ENCODE results near the gene KIF11.
A peak's percentile ranks its signal among the peaks of the same experiment; 100 is the strongest.

Gene KIF11

GRCh38 chr10:92693534-92693893 lies 100.6 kb downstream of the KIF11 start:
- Histone ChIP-seq H3K4me1 (ENCODE audit: control insufficient read depth, insufficient read depth, low read length) (peaks cover 30% of the 10 kb centered on the region), H3K27ac (ENCODE audit: low read depth, low read length) (no peak overlapping the region), H3K9me3 (ENCODE audit: control insufficient read depth, insufficient read depth, low read length) (no peaks in the 10 kb centered on the region), H3K27me3 (ENCODE audit: control insufficient read depth, insufficient read depth, low read length) (peaks cover 98% of the 10 kb centered on the region), H3K36me3 (ENCODE audit: control insufficient read depth, insufficient read depth, low read length) (no peaks in the 10 kb centered on the region; the same call in 1 of the 2 replicates), H3K4me3 (ENCODE audit: low read depth, low read length) (no peak overlapping the region), H3K9ac (ENCODE audit: low read depth, low read length) (no peak overlapping the region)

GRCh38 chr10:92695679-92696605 lies 103.0 kb downstream of the KIF11 start:
- Histone ChIP-seq H3K4me1 (ENCODE audit: control insufficient read depth, insufficient read depth, low read length) (peaks cover 30% of the 10 kb centered on the region), H3K27me3 (ENCODE audit: control insufficient read depth, insufficient read depth, low read length) (peaks cover 99% of the 10 kb centered on the region), H3K9me3 (ENCODE audit: control insufficient read depth, insufficient read depth, low read length) (no peaks in the 10 kb centered on the region), H3K9ac (ENCODE audit: low read depth, low read length) (no peak overlapping the region), H3K27ac (ENCODE audit: low read depth, low read length) (no peak overlapping the region), H3K36me3 (ENCODE audit: control insufficient read depth, insufficient read depth, low read length) (no peaks in the 10 kb centered on the region; the same call in 1 of the 2 replicates), H3K4me3 (ENCODE audit: low read depth, low read length) (peak overlapping the region; percentile 57)

GRCh38 chr10:92696606-92697383 lies 103.9 kb downstream of the KIF11 start:
- H3K4me3 ChIP-seq (ENCODE audit: low read depth, low read length), result peak overlapping the region; percentile 57
- no peaks in the 10 kb centered on the region for H3K9me3 ChIP-seq (ENCODE audit: control insufficient read depth, insufficient read depth, low read length)
- H3K4me1 ChIP-seq (ENCODE audit: control insufficient read depth, insufficient read depth, low read length), result peaks cover 30% of the 10 kb centered on the region
- H3K27me3 ChIP-seq (ENCODE audit: control insufficient read depth, insufficient read depth, low read length), result peaks cover 98% of the 10 kb centered on the region
- no peak overlapping the region for H3K9ac ChIP-seq (ENCODE audit: low read depth, low read length)
- no peaks in the 10 kb centered on the region; the same call in 1 of the 2 replicates for H3K36me3 ChIP-seq (ENCODE audit: control insufficient read depth, insufficient read depth, low read length)
- H3K27ac ChIP-seq (ENCODE audit: low read depth, low read length), result no peak overlapping the region

GRCh38 chr10:92697663-92698511 lies 105.0 kb downstream of the KIF11 start:
- Histone ChIP-seq H3K36me3 (ENCODE audit: control insufficient read depth, insufficient read depth, low read length) (no peaks in the 10 kb centered on the region; the same call in 1 of the 2 replicates), H3K27ac (ENCODE audit: low read depth, low read length) (no peak overlapping the region), H3K4me1 (ENCODE audit: control insufficient read depth, insufficient read depth, low read length) (peaks cover 22% of the 10 kb centered on the region), H3K27me3 (ENCODE audit: control insufficient read depth, insufficient read depth, low read length) (peaks cover 87% of the 10 kb centered on the region), H3K4me3 (ENCODE audit: low read depth, low read length) (no peak overlapping the region), H3K9me3 (ENCODE audit: control insufficient read depth, insufficient read depth, low read length) (no peaks in the 10 kb centered on the region), H3K9ac (ENCODE audit: low read depth, low read length) (no peak overlapping the region)

GRCh38 chr10:92699193-92699517 lies 106.2 kb downstream of the KIF11 start:
- Histone ChIP-seq H3K27ac (ENCODE audit: low read depth, low read length) (no peak overlapping the region), H3K27me3 (ENCODE audit: control insufficient read depth, insufficient read depth, low read length) (peaks cover 75% of the 10 kb centered on the region), H3K4me3 (ENCODE audit: low read depth, low read length) (peak overlapping the region; percentile 75), H3K4me1 (ENCODE audit: control insufficient read depth, insufficient read depth, low read length) (peaks cover 12% of the 10 kb centered on the region), H3K9ac (ENCODE audit: low read depth, low read length) (peak overlapping the region; percentile 44; the same call in 1 of the 2 replicates), H3K36me3 (ENCODE audit: control insufficient read depth, insufficient read depth, low read length) (no peaks in the 10 kb centered on the region; the same call in 1 of the 2 replicates), H3K9me3 (ENCODE audit: control insufficient read depth, insufficient read depth, low read length) (no peaks in the 10 kb centered on the region)

- H3K27ac ChIP-seq (ENCODE audit: low read depth, low read length), result no peak overlapping the region
- H3K4me3 ChIP-seq (ENCODE audit: low read depth, low read length), result peak overlapping the region; percentile 75
- H3K27me3 ChIP-seq (ENCODE audit: control insufficient read depth, insufficient read depth, low read length), result peaks cover 69% of the 10 kb centered on the region
- no peaks in the 10 kb centered on the region for H3K9me3 ChIP-seq (ENCODE audit: control insufficient read depth, insufficient read depth, low read length)
- peaks cover 7% of the 10 kb centered on the region for H3K4me1 ChIP-seq (ENCODE audit: control insufficient read depth, insufficient read depth, low read length)
- H3K9ac ChIP-seq (ENCODE audit: low read depth, low read length), result peak overlapping the region; percentile 44
- no peaks in the 10 kb centered on the region; the same call in 1 of the 2 replicates for H3K36me3 ChIP-seq (ENCODE audit: control insufficient read depth, insufficient read depth, low read length)
Measured at GRCh38 chr10:92699518-92700381, 106.8 kb downstream of the KIF11 start.

GRCh38 chr10:92702301-92702916 lies 109.5 kb downstream of the KIF11 start:
- Histone ChIP-seq H3K27ac (ENCODE audit: low read depth, low read length) (no peak overlapping the region), H3K4me1 (ENCODE audit: control insufficient read depth, insufficient read depth, low read length) (peaks cover 4% of the 10 kb centered on the region), H3K9me3 (ENCODE audit: control insufficient read depth, insufficient read depth, low read length) (no peaks in the 10 kb centered on the region)

More at GRCh38 chr10:92702301-92702916, 109.5 kb downstream of the KIF11 start:
- H3K27me3 ChIP-seq (ENCODE audit: control insufficient read depth, insufficient read depth, low read length), result peaks cover 42% of the 10 kb centered on the region
- H3K9ac ChIP-seq (ENCODE audit: low read depth, low read length), result no peak overlapping the region
- no peak overlapping the region for H3K4me3 ChIP-seq (ENCODE audit: low read depth, low read length)
- no peaks in the 10 kb centered on the region for H3K36me3 ChIP-seq (ENCODE audit: control insufficient read depth, insufficient read depth, low read length)

Measured in HUES48 (cell line).